LNCAP (cell line): Measurements from ENCODE around the gene USP2.

Experiments
- CTCF ChIP-seq: fragments of 450-650 bp; IDR thresholded peaks from 2 replicates; pipeline ENCODE4 v1.5.1; 2017; ENCODE audit warnings: mild to moderate bottlenecking

Gene USP2

GRCh38 chr11:119357074-119357473, 24.4 kb downstream of the USP2 start:
- no peak for TF ChIP-seq CTCF

GRCh38 chr11:119356349-119357031, 25.0 kb downstream of the USP2 start:
- TF ChIP-seq CTCF = peak; percentile 85

- no peak for TF ChIP-seq CTCF
Measured at GRCh38 chr11:119355091-119355843, 26.2 kb downstream of the USP2 start.

GRCh38 chr11:119352857-119353260, 28.6 kb downstream of the USP2 start:
- TF ChIP-seq CTCF = no peak

GRCh38 chr11:119351232-119351631, 30.3 kb downstream of the USP2 start:
- TF ChIP-seq CTCF = no peak

GRCh38 chr11:119350302-119350701, 31.2 kb downstream of the USP2 start:
- no peak for TF ChIP-seq CTCF

- TF ChIP-seq CTCF = no peak
Measured at GRCh38 chr11:119347940-119348605, 33.4 kb downstream of the USP2 start.
